K562 (cell line): ENCODE data around the gene NTNG1. TPM values are rescaled to one million over a fixed set of nuclear protein-coding genes. Genes with fewer than 3 reads are reported as not detected.
A peak's percentile ranks its signal among the peaks of the same experiment; 100 is the strongest.

ENCODE experiments used
- ATAC-seq: fragments of 200-7000 bp; cut with Tn5 transposase; 3 replicates; pipeline ENCODE4 v1.9.1; 2020; ENCODE audit warnings: moderate library complexity
- BruUV-seq: library from RNA; stranded (reverse); fragments of 400-500 nt; replicated peaks from 2 replicates; lab custom pipeline; 2021; lab: Mats Ljungman, UMichigan
- CTCF ChIA-PET: fragments of 300-600 bp; formaldehyde crosslinking; extraction: SDS; loops from one replicate; lab custom pipeline; 2021; ENCODE audit warnings: low intra/inter-chr PET ratio; lab: Yijun Ruan, JAX
- POLR2A ChIA-PET: fragments of 300-600, 350-650 bp; sonication (Branson Sonifier 250); formaldehyde crosslinking; extraction: SDS; loops from one replicate; lab custom pipeline; 2021; ENCODE audit warnings: antibody characterized with exemption, inconsistent platforms; lab: Yijun Ruan, JAX
- DNase-seq, 4 experiments: peaks; one replicate each; pipeline versions ENCODE4 v3.0.0 to v3.0.0-alpha.2; 2011 to 2018; ENCODE audit warnings: low spot score in 3 of 4, mixed read lengths in 3 of 4; ENCODE audit errors: extremely low read depth in 1 of 4
- FAIRE-seq: peaks from 2 replicates; lab custom pipeline; 2011; peaks lifted over from hg19 to GRCh38; lab: Jason Lieb, UNC
- H2AFZ ChIP-seq: 2 replicates; pipeline ENCODE4 v1.6.0; 2011; ENCODE audit warnings: low read depth, low read length, control low read depth, inconsistent platforms
- H3K27ac ChIP-seq: fragments of 200-600 bp; 3 replicates; pipeline ENCODE4 v1.8.0; 2011; ENCODE audit warnings: low read depth, mild to moderate bottlenecking, control low read depth, inconsistent platforms, low read length, moderate library complexity, mixed read lengths; ENCODE audit errors: extremely low read depth
- H3K27me3 ChIP-seq, 2 experiments: fragments of 300-600 bp in 1 of 2; 2 replicates in 1 of 2; 3 replicates in 1 of 2; pipeline versions ENCODE4 v1.6.0 to v1.8.0; 2011; ENCODE audit warnings: inconsistent platforms in 2 of 2, low read length in 2 of 2, mild to moderate bottlenecking in 1 of 2, mixed read lengths in 1 of 2, moderate library complexity in 1 of 2; ENCODE audit not compliant: control insufficient read depth in 2 of 2, insufficient read depth in 2 of 2
- H3K36me3 ChIP-seq: fragments of 300-600 bp; 3 replicates; pipeline ENCODE4 v1.8.0; 2011; ENCODE audit warnings: mild to moderate bottlenecking, low read length, inconsistent platforms; ENCODE audit not compliant: control insufficient read depth, insufficient read depth
- H3K4me1 ChIP-seq, 2 experiments: fragments of 200-600 bp in 1 of 2; replicated peaks in 1 of 2; 2 replicates in 1 of 2; 3 replicates in 1 of 2; pipeline versions ENCODE4 v1.5.1 to v1.8.0; 2011; ENCODE audit warnings: inconsistent platforms in 2 of 2, low read length in 2 of 2, mild to moderate bottlenecking in 1 of 2, mixed read lengths in 1 of 2, moderate library complexity in 1 of 2; ENCODE audit not compliant: control insufficient read depth in 2 of 2, insufficient read depth in 2 of 2
- H3K4me2 ChIP-seq: 2 replicates; pipeline ENCODE4 v1.6.1; 2011; ENCODE audit warnings: low read length, control low read depth, inconsistent platforms, mixed read lengths; ENCODE audit not compliant: insufficient read depth
- H3K4me3 ChIP-seq: fragments of 200-600 bp; sonication (generic), shearing (Covaris generic); 2 replicates; pipeline ENCODE4 v1.5.1; 2016; ENCODE audit warnings: control low read depth, inconsistent platforms
- H3K79me2 ChIP-seq: fragments of 200-600 bp; 3 replicates; pipeline ENCODE4 v1.8.0; 2011; ENCODE audit warnings: low read length, inconsistent platforms; ENCODE audit not compliant: control insufficient read depth, insufficient read depth
- H3K9ac ChIP-seq, 2 experiments: 2 replicates each; pipeline versions ENCODE4 v1.6.0 to v1.6.1; 2011; ENCODE audit warnings: low read depth in 2 of 2, low read length in 2 of 2, control low read depth in 1 of 2, inconsistent platforms in 1 of 2, mild to moderate bottlenecking in 1 of 2, mixed read lengths in 1 of 2; ENCODE audit not compliant: insufficient read depth in 1 of 2
- H3K9me1 ChIP-seq: one replicate; pipeline ENCODE4 v1.6.0; 2011; ENCODE audit warnings: inconsistent platforms, mild to moderate bottlenecking, low read length, moderate library complexity; ENCODE audit not compliant: control insufficient read depth, insufficient read depth
- H3K9me3 ChIP-seq: replicated peaks from 2 replicates; pipeline ENCODE4 v1.5.1; 2011; ENCODE audit warnings: low read depth, low read length, inconsistent platforms; ENCODE audit not compliant: control insufficient read depth, insufficient read depth
- H4K20me1 ChIP-seq: replicated peaks from 2 replicates; pipeline ENCODE4 v1.6.1; 2011; ENCODE audit warnings: low read length, inconsistent platforms, mixed read lengths; ENCODE audit not compliant: control insufficient read depth, insufficient read depth
- ATF7 ChIP-seq: fragments of 450-650 bp; IDR thresholded peaks from 2 replicates; pipeline ENCODE4 v1.7.1; 2014; ENCODE audit warnings: mild to moderate bottlenecking, moderate library complexity
- NELFE ChIP-seq: IDR thresholded peaks from 2 replicates; pipeline ENCODE4 v1.6.1; 2011; ENCODE audit warnings: mild to moderate bottlenecking; ENCODE audit not compliant: insufficient read depth, insufficient read length
- U2AF1 ChIP-seq: fragments of 200-400 bp; formaldehyde crosslinking; optimal IDR thresholded peaks from 2 replicates; pipeline ENCODE3; 2017; ENCODE audit warnings: mild to moderate bottlenecking, low read depth, low read length, moderate library complexity
- WGBS: fragments of 100-300 bp; shearing (Covaris generic); methylation state at CpG from one replicate; pipeline ENCODE4 v1.1.6; 2016; ENCODE audit warnings: low coverage, mixed read lengths; ENCODE audit not compliant: insufficient coverage; ENCODE audit errors: missing lambda C conversion rate; 5-methylcytosine and 5-hydroxymethylcytosine counted together
- in situ Hi-C: fragments of 300-500 bp; cut with MboI; formaldehyde crosslinking; loops from 4 replicates; pipeline ENCODE4 v1.15.0; 2018; ENCODE audit warnings: inconsistent platforms, mixed read lengths
- intact Hi-C: fragments of 100-400 bp; cut with micrococcal nuclease; formaldehyde crosslinking; loops from 2 replicates; pipeline ENCODE4 v1.14.2; 2022
- polyA plus RNA-seq, 8 experiments: library from polyadenylated mRNA; depleted of rRNA in 4 of 8; stranded (reverse) in 5 of 8; unstranded in 3 of 8; fragments of >200 nt; fragmentation: Nextera tagmentation in 2 of 8; fragmentation: Illumina TruSeq in 1 of 8; extraction: Ambion mirVana in 2 of 8; extraction: Trizol in 1 of 8; gene quantifications; 2 replicates each; pipeline versions ENCODE4 v1.2.1 to v1.2.3, GENCODE V29; 2011 to 2014; ENCODE audit warnings: inconsistent platforms in 1 of 8, missing spikeins in 1 of 8
- total RNA-seq, 7 experiments: library from RNA; depleted of rRNA in 6 of 7; stranded (reverse); fragments of >200 nt in 6 of 7; fragmentation: Illumina TruSeq in 2 of 7; extraction: Trizol in 2 of 7; gene quantifications; 2 replicates each; pipeline versions ENCODE4 v1.2.1 to v1.2.3, GENCODE V29; 2011 to 2021; ENCODE audit warnings: low replicate concordance in 1 of 7
- TF ChIP-seq, protein P1 (sequence below), 2 experiments: fragments of 450-650 bp in 1 of 2; sonication (generic) in 1 of 2; formaldehyde crosslinking; conservative IDR thresholded peaks; 2 replicates each; pipeline versions ENCODE4 v1.4.0 to v1.8.1; 2020 to 2022; ENCODE audit warnings: mild to moderate bottlenecking in 1 of 2, missing genetic modification reagents in 1 of 2
- TF ChIP-seq, protein P2 (sequence below), 3 experiments: fragments of 200-800 bp in 1 of 3; fragments of 250-450 bp in 1 of 3; fragments of 450-650 bp in 1 of 3; sonication (Bioruptor Pico) in 1 of 3; sonication (Bioruptor generic) in 1 of 3; formaldehyde crosslinking in 1 of 3; IDR thresholded peaks; 2 replicates each; pipeline versions ENCODE4 v1.6.1 to v1.8.0; 2016 to 2022; ENCODE audit warnings: mild to moderate bottlenecking in 2 of 3, missing genetic modification characterization in 2 of 3, missing compliant biosample characterization in 1 of 3, moderate library complexity in 1 of 3

NTNG1 gene
- total and polyA plus RNA-seq, 9 of the 15 experiments (the other 6 are each of a cell fraction or from before 2014, with no cell fraction given) = not detected

- TF ChIP-seq, protein P1, sequence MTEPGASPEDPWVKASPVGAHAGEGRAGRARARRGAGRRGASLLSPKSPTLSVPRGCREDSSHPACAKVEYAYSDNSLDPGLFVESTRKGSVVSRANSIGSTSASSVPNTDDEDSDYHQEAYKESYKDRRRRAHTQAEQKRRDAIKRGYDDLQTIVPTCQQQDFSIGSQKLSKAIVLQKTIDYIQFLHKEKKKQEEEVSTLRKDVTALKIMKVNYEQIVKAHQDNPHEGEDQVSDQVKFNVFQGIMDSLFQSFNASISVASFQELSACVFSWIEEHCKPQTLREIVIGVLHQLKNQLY (CRISPR knock-in tag; conservative IDR thresholded peaks at IDR 0.05) = no peak
Measured at GRCh38 chr1:107359472-107360241, 218.8 kb downstream of the NTNG1 start (continued).

DNA sequence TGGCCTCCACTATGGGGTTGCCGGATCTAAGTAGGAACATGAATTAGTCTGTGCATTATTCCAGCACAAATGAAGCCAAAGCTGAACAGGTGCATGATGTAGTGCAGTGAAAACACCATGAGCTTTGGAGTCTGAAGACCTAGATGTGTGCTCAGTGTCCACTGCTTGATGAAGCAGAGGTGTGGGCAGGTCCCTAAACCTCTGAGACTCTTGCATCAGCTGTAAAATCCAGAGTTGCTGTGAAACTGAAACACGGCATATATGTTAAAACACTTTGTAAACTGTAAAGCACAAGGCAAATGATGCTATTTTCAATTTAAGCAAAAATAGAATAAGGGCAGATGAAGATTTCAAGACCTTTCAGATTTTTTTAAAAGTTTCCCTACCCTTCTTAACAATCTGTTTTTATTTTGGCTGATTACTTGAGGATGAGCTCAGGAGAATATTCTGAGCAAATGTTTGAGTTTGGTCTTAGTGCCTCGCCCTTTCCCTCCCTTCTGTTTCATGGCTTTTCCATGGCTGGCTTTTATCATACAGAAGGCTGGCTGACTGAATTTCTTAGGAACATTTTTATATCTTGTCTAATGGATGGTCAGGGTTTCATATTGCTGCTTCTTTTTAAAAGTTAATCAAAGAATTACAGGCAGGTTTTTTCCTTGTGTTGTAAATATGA lies 221.8 kb downstream of the NTNG1 start:
- Histone ChIP-seq H3K36me3 (no peaks in the 10 kb centered on the region), H3K9me1 (no peaks in the 10 kb centered on the region), H3K4me2 (no peak overlapping the region), H2AFZ (no peak overlapping the region), H3K9ac (no peak overlapping the region), H3K79me2 (no peaks in the 10 kb centered on the region), H3K27me3 (no peaks in the 10 kb centered on the region), H3K27ac (no peak overlapping the region), H3K9me3 (no peaks in the 10 kb centered on the region; the same call in 1 of the 2 replicates), H4K20me1 (no peaks in the 10 kb centered on the region), H3K4me3 (no peak overlapping the region), H3K4me1 (no peaks in the 10 kb centered on the region)
- intact Hi-C loops (no loop called here), in situ Hi-C loops (no loop called here)
- POLR2A ChIA-PET = no interaction called here
- FAIRE-seq (no peak), ATAC-seq (no peak), DNase-seq (no peak)
- TF ChIP-seq, protein P2, sequence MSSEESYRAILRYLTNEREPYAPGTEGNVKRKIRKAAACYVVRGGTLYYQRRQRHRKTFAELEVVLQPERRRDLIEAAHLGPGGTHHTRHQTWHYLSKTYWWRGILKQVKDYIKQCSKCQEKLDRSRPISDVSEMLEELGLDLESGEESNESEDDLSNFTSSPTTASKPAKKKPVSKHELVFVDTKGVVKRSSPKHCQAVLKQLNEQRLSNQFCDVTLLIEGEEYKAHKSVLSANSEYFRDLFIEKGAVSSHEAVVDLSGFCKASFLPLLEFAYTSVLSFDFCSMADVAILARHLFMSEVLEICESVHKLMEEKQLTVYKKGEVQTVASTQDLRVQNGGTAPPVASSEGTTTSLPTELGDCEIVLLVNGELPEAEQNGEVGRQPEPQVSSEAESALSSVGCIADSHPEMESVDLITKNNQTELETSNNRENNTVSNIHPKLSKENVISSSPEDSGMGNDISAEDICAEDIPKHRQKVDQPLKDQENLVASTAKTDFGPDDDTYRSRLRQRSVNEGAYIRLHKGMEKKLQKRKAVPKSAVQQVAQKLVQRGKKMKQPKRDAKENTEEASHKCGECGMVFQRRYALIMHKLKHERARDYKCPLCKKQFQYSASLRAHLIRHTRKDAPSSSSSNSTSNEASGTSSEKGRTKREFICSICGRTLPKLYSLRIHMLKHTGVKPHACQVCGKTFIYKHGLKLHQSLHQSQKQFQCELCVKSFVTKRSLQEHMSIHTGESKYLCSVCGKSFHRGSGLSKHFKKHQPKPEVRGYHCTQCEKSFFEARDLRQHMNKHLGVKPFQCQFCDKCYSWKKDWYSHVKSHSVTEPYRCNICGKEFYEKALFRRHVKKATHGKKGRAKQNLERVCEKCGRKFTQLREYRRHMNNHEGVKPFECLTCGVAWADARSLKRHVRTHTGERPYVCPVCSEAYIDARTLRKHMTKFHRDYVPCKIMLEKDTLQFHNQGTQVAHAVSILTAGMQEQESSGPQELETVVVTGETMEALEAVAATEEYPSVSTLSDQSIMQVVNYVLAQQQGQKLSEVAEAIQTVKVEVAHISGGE (CRISPR knock-in tag; IDR thresholded peaks at IDR 0.05) = 0 out of 6 replicates have a peak, but pooled peaks of 1 of the 3 experiments have one; percentile 10
- no peak for TF ChIP-seq ATF7
- no peak for TF ChIP-seq U2AF1
- no peak for TF ChIP-seq NELFE
- 0% methylated on average over 3 of the region's 3 CpGs for WGBS
- CTCF ChIA-PET = no interaction called here
- BruUV-seq = no TSS peak
